GM19240 (cell line): ENCODE results near the gene SLC12A2.

Experiments used
- DNase-seq: peaks from one replicate; pipeline ENCODE4 v3.0.0; 2011; ENCODE audit warnings: low spot score; ENCODE audit not compliant: insufficient read length

SLC12A2 gene

DNA sequence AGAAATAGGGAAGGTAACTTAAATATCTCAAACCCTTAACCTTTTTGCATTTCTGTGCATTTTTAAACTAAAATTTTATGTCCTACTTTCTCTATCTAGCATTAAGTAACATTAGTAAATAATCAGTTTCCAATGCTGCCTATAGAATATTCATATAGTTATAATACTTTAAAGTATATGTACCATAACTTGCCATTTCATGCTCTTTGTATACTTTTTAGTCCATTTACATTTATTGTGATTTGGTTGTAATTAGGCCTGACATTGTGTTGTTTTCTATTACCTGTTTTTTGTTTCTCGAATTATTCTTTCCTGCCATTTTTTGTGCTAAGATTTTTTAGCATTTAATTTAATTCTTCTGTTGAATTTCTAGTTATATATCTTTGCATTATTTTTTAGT is 13.7 kb downstream of the SLC12A2 start:
- no peak for DNase-seq

GRCh38 chr5:128097781-128098180 is 14.2 kb downstream of the SLC12A2 start:
- DNase-seq: no peak

GRCh38 chr5:128099944-128100343 is 16.4 kb downstream of the SLC12A2 start:
- no peak for DNase-seq

DNA sequence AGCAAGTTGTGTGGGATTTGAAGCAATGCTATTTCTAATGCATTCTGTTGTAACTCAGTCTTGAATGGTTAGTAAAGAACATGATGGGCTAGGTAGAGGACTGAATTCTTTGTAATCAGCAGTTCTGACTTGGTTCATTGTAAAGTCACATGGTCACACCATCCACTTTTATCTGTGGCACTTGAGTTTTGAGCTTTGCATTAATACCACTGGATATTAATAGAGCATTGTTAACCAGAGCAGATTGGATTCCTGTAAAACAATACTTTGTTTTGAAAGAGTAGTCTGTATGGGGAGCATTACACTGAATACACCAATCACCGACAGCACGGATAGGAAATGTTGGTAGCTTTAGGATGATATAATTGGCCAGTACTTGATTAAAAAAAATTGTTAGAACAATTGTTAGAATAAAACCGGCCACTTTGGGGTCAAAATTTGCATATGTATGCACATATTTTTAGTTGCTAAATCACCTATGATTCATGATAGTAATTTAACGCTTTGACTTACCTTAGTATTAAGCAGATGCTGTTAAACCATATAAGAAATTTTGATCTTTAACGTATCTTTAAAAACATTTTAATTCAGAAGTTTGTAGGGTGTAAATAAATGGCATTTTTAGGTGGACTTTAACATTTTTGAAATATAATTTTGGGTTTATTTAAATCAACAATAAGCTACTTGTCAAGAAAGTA is 17.4 kb downstream of the SLC12A2 start:
- no peak for DNase-seq

DNA sequence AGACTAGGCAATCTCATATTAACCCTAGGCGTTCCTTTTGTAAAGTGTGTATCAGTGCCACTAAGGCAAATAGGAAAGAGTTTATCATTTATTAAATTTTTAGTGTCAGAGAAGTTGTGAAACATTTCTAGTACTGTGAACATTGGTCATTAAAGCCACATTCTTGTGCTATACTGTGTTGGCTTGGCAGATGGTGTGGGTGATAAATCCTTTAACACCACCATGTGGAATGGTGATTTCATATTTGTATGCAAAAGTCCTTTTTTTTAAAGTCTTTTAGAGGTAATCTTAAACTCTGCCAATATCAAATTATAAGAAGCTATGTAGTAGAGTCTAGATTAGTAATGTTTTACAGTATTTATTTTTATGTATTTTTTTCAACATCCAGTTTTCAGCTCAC is 18.1 kb downstream of the SLC12A2 start:
- DNase-seq: no peak

- DNase-seq: no peak
Measured at GRCh38 chr5:128105203-128105602, 21.6 kb downstream of the SLC12A2 start.

- no peak for DNase-seq
Measured at GRCh38 chr5:128109138-128109537, 25.6 kb downstream of the SLC12A2 start.

DNA sequence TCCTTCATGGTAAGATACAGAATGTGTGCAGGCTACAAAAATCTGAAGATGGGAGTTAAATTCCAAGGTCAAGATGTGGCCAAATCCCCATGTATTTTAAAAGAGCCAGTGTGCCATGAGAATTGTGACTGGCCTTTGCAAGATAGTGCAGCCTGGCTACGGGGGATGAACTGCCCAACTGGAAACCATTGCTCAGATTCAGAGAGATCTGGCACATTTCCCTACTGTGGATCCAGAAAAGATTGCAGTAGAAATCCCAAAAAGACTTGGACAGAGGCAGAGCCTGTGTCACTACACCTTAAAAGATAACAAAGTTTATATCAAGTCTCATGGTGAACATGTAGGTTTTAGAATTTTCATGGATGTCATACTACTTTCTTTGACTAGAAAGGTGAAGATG is 26.2 kb downstream of the SLC12A2 start:
- no peak for DNase-seq

GRCh38 chr5:128111818-128112448 is 28.4 kb downstream of the SLC12A2 start:
- no peak for DNase-seq

GRCh38 chr5:128116445-128116844 is 32.9 kb downstream of the SLC12A2 start:
- DNase-seq: no peak

GRCh38 chr5:128118214-128118613 is 34.6 kb downstream of the SLC12A2 start:
- DNase-seq: no peak

GRCh38 chr5:128121651-128122050 is 38.1 kb downstream of the SLC12A2 start:
- no peak for DNase-seq

DNA sequence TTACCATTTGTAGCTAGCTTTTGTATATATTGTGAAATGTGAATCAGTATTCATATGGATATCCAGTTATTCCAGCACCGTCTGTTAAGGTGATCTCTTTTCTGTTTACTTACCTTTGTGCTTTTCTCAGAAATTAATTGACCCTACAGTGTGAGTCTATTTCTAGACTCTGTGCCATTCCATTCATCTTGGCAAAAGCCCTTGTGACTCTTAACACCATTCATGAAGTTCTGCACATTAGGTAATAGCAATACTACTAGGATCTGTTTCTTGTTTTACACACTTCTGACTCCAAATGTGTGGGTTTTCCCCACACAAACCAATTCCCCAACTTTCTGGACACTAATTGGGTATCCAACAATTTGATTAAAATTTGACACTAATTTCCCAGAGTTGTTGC is 40.4 kb downstream of the SLC12A2 start:
- no peak for DNase-seq

DNA sequence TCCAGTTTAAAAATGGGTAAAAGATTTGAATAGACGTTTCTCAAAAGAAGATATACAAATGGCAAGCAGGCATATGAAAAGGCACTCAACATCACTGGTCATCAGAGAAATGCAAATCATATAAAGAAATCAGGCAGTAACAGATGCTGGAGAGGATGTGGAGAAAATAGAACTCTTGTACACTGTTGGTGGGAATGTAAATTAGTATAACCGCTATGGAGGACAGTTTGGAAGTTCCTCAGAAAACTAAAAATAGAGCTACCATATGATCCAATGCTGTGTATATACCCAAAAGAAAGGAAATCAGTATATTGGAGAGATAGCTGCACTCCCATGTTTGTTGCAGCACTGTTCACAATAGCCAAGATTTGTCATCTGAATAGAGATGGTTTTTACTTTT is 42.7 kb downstream of the SLC12A2 start:
- DNase-seq: no peak

GRCh38 chr5:128132499-128132898 is 48.9 kb downstream of the SLC12A2 start:
- DNase-seq: no peak

- DNase-seq: no peak
Measured at GRCh38 chr5:128135286-128135685, 51.7 kb downstream of the SLC12A2 start.

GRCh38 chr5:128143911-128144310 is 60.3 kb downstream of the SLC12A2 start:
- no peak for DNase-seq

GRCh38 chr5:128144491-128144890 is 60.9 kb downstream of the SLC12A2 start:
- no peak for DNase-seq

DNA sequence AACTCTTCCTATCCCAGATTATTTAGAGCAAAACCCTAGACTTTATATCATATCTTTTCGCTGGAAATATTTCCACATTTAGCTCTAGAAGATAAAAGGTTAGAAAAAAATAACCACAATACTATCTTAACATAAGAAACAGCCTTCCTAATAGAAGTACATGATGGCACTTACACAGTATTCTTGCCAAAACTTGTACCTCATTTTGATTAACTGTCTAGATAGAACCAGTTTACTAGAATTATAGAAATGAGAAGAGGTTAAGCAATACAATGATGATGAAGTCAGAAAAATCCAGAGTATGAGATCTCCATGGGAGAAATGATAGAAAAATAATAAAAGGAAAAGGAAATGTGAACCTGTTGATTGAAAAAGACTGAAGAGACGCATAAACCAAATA is 63.1 kb downstream of the SLC12A2 start:
- DNase-seq: no peak

GRCh38 chr5:128154943-128155342 is 71.4 kb downstream of the SLC12A2 start:
- DNase-seq: no peak

DNA sequence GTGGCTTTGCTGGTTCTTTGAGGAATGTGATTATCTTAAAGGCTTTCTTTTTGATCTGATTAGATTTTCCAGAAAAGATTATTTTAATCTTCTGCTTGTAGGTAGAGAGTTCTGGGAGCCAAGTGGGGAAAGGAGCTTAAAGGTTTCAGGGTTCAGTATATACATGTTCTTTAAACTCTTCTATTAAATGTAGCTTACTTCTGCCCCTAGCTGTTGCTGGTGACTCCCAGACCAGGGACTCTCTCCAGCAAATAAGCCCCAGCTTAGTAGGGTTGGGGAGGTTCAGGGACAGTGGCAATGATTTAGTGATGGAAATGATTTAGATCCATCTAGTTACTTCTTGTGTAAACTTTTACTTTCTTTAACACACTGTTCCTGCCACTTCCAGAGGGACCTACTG is 72.2 kb downstream of the SLC12A2 start:
- DNase-seq: no peak

DNA sequence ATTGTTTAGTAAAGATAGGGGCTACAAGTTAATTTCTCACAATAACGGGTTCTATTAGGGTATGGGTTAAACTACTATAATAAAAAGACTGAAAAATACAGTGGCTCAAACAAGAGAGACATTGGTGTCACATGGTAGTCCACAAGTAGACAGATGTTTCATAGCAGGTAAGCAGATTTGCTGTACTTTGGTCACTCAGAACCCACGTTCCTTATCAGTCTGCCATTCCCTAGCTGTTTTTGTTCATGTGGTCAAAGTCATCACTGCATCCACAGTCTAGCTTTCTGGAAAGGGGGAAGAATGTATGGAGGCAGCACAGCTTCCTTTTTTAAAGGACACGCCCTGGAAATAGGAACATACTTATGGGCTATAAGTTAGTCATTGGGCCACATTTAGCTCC is 73.0 kb downstream of the SLC12A2 start:
- no peak for DNase-seq

DNA sequence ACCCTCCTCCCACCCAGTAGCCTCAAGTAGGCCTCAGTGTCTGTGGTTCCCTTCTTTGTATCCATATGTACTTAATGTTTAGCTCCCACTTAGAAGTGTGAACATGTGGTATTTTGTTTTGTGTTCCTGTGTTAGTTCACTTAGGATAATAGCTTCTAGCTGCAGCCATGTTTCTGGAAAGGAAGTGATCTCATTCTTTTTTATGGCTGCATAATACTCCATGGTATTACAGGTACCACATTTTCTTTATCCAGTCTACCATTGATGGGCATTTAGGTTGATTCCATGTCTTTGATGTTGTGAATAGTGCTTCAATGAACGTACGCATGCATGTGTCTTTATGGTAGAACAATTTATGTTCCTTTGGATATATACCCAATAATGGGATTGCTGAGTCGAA is 74.8 kb downstream of the SLC12A2 start:
- DNase-seq: no peak
